ENCODE results near the gene KLHDC10.

The KLHDC10 gene

GRCh38 chr7:130069978-130070860 is at the start of gene KLHDC10:
Gene KLHDC10, plus strand, starts transcription at chr7:130070534. Its CDS starts 110 bp downstream, at chr7:130070644.
- FAIRE-seq (no peak), DNase-seq (ENCODE audit: insufficient read length, low spot score) (peak; percentile 82)
- no peak for TF ChIP-seq CTCF (IDR thresholded peaks at IDR 0.05; ENCODE audit: insufficient read depth, missing control alignments)

- DNase-seq (ENCODE audit: insufficient read length, low spot score), result no peak
- TF ChIP-seq CTCF (IDR thresholded peaks at IDR 0.05; ENCODE audit: insufficient read depth, missing control alignments), result no peak
- no peak for FAIRE-seq
Measured at GRCh38 chr7:130021105-130021834, 49.1 kb upstream of the KLHDC10 start.

- no peak for TF ChIP-seq CTCF (IDR thresholded peaks at IDR 0.05; ENCODE audit: insufficient read depth, missing control alignments)
- FAIRE-seq (no peak), DNase-seq (ENCODE audit: insufficient read length, low spot score) (no peak)
Measured at GRCh38 chr7:130022115-130022514, 48.2 kb upstream of the KLHDC10 start.

- FAIRE-seq (no peak), DNase-seq (ENCODE audit: insufficient read length, low spot score) (no peak)
- no peak for TF ChIP-seq CTCF (IDR thresholded peaks at IDR 0.05; ENCODE audit: insufficient read depth, missing control alignments)
Measured at GRCh38 chr7:130022623-130023175, 47.6 kb upstream of the KLHDC10 start.

GRCh38 chr7:130024390-130024789 is 45.9 kb upstream of the KLHDC10 start:
- no peak for FAIRE-seq
- no peak for TF ChIP-seq CTCF (IDR thresholded peaks at IDR 0.05; ENCODE audit: insufficient read depth, missing control alignments)

GRCh38 chr7:130032698-130033097 is 37.6 kb upstream of the KLHDC10 start:
- no peak for FAIRE-seq
- no peak for TF ChIP-seq CTCF (IDR thresholded peaks at IDR 0.05; ENCODE audit: insufficient read depth, missing control alignments)
- no peak for DNase-seq (ENCODE audit: insufficient read length, low spot score)

More at GRCh38 chr7:130024390-130024789, 45.9 kb upstream of the KLHDC10 start:
- DNase-seq (ENCODE audit: insufficient read length, low spot score), result no peak

Measured in D721Med (cell line).